GM12874 (cell line): ENCODE results near the gene ALKBH3.

ENCODE experiments used
- CTCF ChIP-seq: IDR thresholded peaks from 2 replicates; pipeline ENCODE4 v1.5.1; 2011; ENCODE audit warnings: low read depth, mild to moderate bottlenecking, control low read depth, low read length, moderate library complexity; ENCODE audit not compliant: insufficient read depth

Gene ALKBH3

GRCh38 chr11:43880640-43881159, at the start of gene ALKBH3:
Gene ALKBH3, plus strand, starts transcription at chr11:43880831. Its CDS starts 1,822 bp downstream, at chr11:43882653.
- TF ChIP-seq CTCF, result no peak

- TF ChIP-seq CTCF, result no peak
Observed at GRCh38 chr11:43830928-43831440, 49.6 kb upstream of the ALKBH3 start.

GRCh38 chr11:43832536-43832935, 48.1 kb upstream of the ALKBH3 start:
- TF ChIP-seq CTCF, result no peak

GRCh38 chr11:43833657-43834073, 47.0 kb upstream of the ALKBH3 start:
- TF ChIP-seq CTCF, result no peak

- TF ChIP-seq CTCF, result no peak
Observed at GRCh38 chr11:43834286-43834685, 46.3 kb upstream of the ALKBH3 start.

GRCh38 chr11:43835104-43835503, 45.5 kb upstream of the ALKBH3 start:
- TF ChIP-seq CTCF, result no peak

GRCh38 chr11:43837879-43838278, 42.8 kb upstream of the ALKBH3 start:
- no peak for TF ChIP-seq CTCF
